ENCODE data around the gene TRPV5. TPM values are rescaled to one million over a fixed set of nuclear protein-coding genes. Genes with fewer than 3 reads are reported as not detected.

Gene TRPV5
- total RNA-seq, 4 donors from 2014 or later, result not detected

DNA sequence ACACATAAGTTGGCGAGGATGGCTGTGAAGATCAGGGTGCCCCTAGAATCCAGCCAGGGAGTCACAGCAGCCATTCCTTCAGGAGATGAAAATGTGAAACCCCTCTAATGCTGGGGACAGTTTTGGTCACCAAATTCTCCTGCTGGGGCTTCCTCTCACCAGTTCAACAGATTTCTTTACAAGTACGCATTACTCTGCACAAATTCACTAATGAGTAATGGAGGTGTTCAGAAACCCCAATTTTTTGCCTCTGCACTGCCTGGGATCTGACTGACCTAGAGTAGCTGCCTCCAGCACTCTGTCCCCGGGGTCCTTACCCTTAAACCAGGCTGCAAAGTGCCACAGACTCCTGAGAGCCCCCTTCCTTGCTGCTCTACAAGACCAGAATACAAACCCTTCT lies 16.1 kb downstream of the TRPV5 start:
- in situ Hi-C loops (cut with MboI; ENCODE audit: low sequenced_read_pairs in 4 of 4), result no loop called here
- intact Hi-C loops (cut with DNase I; ENCODE audit: low total_unique reads), result no loop called here
- no peak overlapping the region for H3K4me3 ChIP-seq
- no peak overlapping the region for H3K27ac ChIP-seq
- DNase-seq (no peak), ATAC-seq (no peak)
- TF ChIP-seq POLR2A (IDR thresholded peaks at IDR 0.05) (no peak), CTCF (IDR thresholded peaks at IDR 0.05 in 4 of 5, conservative IDR thresholded peaks at IDR 0.05 in 1 of 5) (no peak)
- H3K27me3 ChIP-seq, result no peaks in the 10 kb centered on the region
- H3K36me3 ChIP-seq, result no peaks in the 10 kb centered on the region
- no peaks in the 10 kb centered on the region for H3K9me3 ChIP-seq
- no peaks in the 10 kb centered on the region for H3K4me1 ChIP-seq

- Histone ChIP-seq H3K9me3 (no peaks in the 10 kb centered on the region), H3K4me1 (no peaks in the 10 kb centered on the region), H3K4me3 (no peak overlapping the region), H3K36me3 (no peaks in the 10 kb centered on the region), H3K27ac (no peak overlapping the region), H3K27me3 (no peaks in the 10 kb centered on the region)
- DNase-seq, result no peak
- TF ChIP-seq CTCF (IDR thresholded peaks at IDR 0.05 in 4 of 5, conservative IDR thresholded peaks at IDR 0.05 in 1 of 5) (no peak), POLR2A (IDR thresholded peaks at IDR 0.05) (no peak)
- in situ Hi-C loops (cut with MboI; ENCODE audit: low sequenced_read_pairs in 4 of 4), result no loop called here
- no peak for ATAC-seq
- intact Hi-C loops (cut with DNase I; ENCODE audit: low total_unique reads), result no loop called here
These were observed 17.0 kb downstream of the TRPV5 start for GRCh38 chr7:142916508-142916907.

- H3K27me3 ChIP-seq, result no peaks in the 10 kb centered on the region
- ATAC-seq, result no peak
- no peaks in the 10 kb centered on the region for H3K9me3 ChIP-seq
- no peaks in the 10 kb centered on the region for H3K4me1 ChIP-seq
- intact Hi-C loops (cut with DNase I; ENCODE audit: low total_unique reads) (no loop called here), in situ Hi-C loops (cut with MboI; ENCODE audit: low sequenced_read_pairs in 4 of 4) (no loop called here)
- H3K36me3 ChIP-seq, result no peaks in the 10 kb centered on the region
- H3K4me3 ChIP-seq, result no peak overlapping the region
- no peak for DNase-seq
- no peak overlapping the region for H3K27ac ChIP-seq
- TF ChIP-seq POLR2A (IDR thresholded peaks at IDR 0.05) (no peak), CTCF (IDR thresholded peaks at IDR 0.05 in 4 of 5, conservative IDR thresholded peaks at IDR 0.05 in 1 of 5) (no peak)
These were observed 18.2 kb downstream of the TRPV5 start for GRCh38 chr7:142915315-142915714.

DNA sequence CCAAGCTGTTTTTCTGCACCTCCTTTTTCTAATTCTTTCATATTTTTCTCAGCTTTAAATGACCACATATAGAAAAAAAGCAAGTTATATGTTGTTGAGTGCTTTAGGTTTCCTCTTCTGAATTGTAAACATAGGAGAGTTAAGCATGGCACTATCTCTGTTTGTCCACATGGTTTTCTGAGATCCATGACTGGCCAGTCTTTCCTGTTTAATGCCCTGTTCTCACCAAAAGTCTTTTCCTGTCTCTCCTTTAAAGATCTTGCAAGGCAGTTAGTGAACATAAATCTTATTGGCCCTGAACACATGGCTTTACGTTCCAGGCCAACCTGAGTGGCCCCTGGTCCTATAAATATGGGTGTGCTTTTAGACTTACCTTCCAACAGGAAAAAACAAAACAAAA lies 19.4 kb downstream of the TRPV5 start:
- H3K4me3 ChIP-seq, result no peak overlapping the region
- DNase-seq (no peak), ATAC-seq (no peak)
- no peaks in the 10 kb centered on the region for H3K36me3 ChIP-seq
- no peaks in the 10 kb centered on the region for H3K27me3 ChIP-seq
- H3K4me1 ChIP-seq, result no peaks in the 10 kb centered on the region
- no peak for TF ChIP-seq CTCF (IDR thresholded peaks at IDR 0.05 in 4 of 5, conservative IDR thresholded peaks at IDR 0.05 in 1 of 5)
- TF ChIP-seq POLR2A (IDR thresholded peaks at IDR 0.05), result no peak
- H3K27ac ChIP-seq, result no peak overlapping the region
- in situ Hi-C loops (cut with MboI; ENCODE audit: low sequenced_read_pairs in 4 of 4), result no loop called here
- intact Hi-C loops (cut with DNase I; ENCODE audit: low total_unique reads), result no loop called here
- no peaks in the 10 kb centered on the region for H3K9me3 ChIP-seq

DNA sequence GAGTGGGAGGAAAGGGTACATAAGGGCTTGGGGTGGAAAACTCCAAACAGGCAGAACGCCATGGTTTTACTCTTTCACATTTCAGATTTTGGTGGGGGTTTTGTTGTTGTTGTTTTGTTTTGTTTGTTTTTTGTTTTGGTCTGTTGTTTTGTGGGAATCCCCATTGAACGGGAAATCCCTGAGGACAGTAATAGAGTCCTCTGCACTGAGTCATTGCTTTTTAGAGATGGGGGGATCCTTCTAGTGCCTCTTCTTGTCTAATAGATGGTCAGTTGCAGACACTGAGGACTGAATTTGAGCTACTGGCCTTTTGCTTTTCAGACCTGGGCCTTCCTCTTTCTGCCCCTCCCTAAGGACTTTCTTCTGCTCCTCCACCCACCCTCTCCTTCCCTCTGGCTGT lies 20.0 kb downstream of the TRPV5 start:
- no peak for TF ChIP-seq CTCF (IDR thresholded peaks at IDR 0.05 in 4 of 5, conservative IDR thresholded peaks at IDR 0.05 in 1 of 5)
- TF ChIP-seq POLR2A (IDR thresholded peaks at IDR 0.05), result no peak
- H3K27me3 ChIP-seq, result no peaks in the 10 kb centered on the region
- DNase-seq (no peak), ATAC-seq (no peak)
- no peaks in the 10 kb centered on the region for H3K9me3 ChIP-seq
- no peaks in the 10 kb centered on the region for H3K36me3 ChIP-seq
- no peak overlapping the region for H3K4me3 ChIP-seq
- intact Hi-C loops (cut with DNase I; ENCODE audit: low total_unique reads) (no loop called here), in situ Hi-C loops (cut with MboI; ENCODE audit: low sequenced_read_pairs in 4 of 4) (no loop called here)
- H3K27ac ChIP-seq, result no peak overlapping the region
- no peaks in the 10 kb centered on the region for H3K4me1 ChIP-seq

All from gastrocnemius medialis (tissue), 4 donors.